Fibroblast of skin of right biceps (primary cell): ENCODE measurements around the gene ABCA8.
"Not testable (repeated sequence)": the region's sequence is repeated elsewhere in the genome, so short reads cannot be mapped to it uniquely, and the experiment has no call there.

Experiments used
- DNase-seq: peaks from one replicate; pipeline ENCODE4 v3.0.0-alpha.2; 2013

Gene ABCA8

DNA sequence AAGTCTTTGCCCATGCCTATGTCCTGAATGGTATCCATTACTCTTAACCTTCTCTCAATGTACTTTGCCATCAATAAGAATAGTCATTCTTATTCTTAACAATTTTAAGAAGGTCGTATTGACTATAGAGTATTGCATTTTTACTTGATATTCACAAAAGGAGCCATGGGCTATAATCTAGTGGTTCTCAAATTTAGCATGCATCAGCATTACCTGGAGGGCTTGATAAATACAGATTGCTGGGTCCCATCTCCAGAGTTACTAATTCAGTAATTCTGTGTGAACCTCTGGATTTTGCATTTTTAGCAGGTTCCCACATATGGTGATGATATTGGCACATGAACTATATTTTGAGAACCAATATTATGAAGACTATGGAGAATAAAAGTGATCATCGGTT is 89.6 kb downstream of the ABCA8 start:
- DNase-seq = no peak

DNA sequence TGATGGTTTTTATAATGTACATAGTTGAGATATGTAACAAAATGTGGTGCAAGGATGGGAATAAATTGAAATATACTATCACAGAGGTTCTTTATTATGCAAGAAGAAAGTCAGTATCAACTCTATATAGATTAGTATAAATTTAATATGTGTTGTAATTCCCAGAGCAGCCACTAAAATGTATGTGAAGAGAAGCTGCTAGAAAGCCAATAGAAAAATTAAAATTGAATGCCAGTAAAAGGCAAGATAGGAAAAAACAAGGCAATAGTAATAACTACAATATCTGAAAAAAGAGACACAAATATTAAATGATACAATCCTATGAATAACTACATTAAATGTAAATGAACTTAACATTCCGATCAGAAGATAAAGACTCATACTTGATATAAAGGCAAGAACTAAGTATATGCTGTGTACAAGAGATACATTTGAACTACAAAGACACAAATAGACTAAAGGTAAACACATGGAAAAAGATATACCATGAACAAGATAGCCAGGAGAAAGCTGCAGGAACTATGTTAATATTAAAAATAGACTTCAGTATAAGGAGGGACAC is 92.0 kb downstream of the ABCA8 start:
- no peak for DNase-seq

DNA sequence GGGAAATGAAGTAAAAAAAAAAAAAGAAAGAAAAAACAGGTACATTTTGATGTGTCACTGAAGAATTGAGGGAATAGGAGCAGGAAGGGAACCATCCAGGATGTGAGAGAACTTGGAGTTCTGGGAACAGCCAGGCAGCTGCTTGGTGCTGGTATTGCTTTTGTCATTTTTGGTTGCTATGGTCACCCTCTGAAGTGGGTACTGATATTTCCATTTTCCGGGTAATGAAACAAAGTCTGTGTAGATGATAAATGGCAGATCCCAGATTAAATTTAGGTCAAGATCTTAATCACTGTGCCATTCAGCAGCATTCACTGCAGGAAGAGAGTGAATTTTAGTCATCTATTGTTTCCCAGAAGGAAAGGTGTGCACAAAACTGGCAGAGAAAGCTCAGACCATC is 93.6 kb downstream of the ABCA8 start:
- DNase-seq = no peak

GRCh38 chr17:68860941-68861340 is 94.3 kb downstream of the ABCA8 start:
- no peak for DNase-seq

GRCh38 chr17:68854452-68854851 is 100.7 kb downstream of the ABCA8 start:
- no peak for DNase-seq

- no peak for DNase-seq
Measured at GRCh38 chr17:68853439-68853838, 101.8 kb downstream of the ABCA8 start.

GRCh38 chr17:68853036-68853435 is 102.2 kb downstream of the ABCA8 start:
- DNase-seq = no peak

- no peak for DNase-seq
Measured at GRCh38 chr17:68851890-68852289, 103.3 kb downstream of the ABCA8 start.

DNA sequence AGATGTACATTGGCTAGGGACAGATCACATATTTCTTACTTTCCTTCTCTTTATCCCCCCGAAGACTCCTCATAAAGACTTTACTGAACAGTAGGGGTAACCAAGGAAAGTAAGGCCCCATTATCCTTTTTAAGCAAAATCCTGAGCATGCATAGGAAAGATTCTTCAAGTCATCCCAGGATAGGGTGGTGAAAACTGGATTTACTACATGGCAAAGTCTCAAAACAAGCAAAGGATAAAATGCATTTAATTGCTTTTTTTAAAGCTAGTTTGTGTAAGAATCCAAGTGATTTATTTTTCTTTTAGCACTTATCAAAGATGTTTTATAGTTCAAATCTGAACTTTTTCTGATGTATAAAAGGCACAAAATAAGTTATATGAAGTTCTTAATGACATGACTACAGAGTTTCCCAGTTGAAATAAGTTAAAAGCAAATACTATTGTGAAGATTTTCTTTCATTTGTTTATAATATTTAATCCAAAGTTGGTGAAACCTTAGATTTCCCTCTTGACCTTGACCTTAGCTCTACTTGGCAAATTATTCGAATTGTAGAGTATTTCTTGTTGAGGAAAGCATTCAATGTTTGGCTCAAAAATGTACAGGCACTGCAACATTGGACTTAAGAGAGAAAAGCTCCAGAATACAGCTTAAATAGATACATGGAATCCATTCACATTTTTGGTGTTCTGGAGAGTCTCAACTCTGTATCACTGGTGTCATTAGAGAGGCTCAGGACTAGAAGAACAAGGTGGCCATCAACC is 104.3 kb downstream of the ABCA8 start:
- DNase-seq = no peak

GRCh38 chr17:68849673-68850610 is 105.2 kb downstream of the ABCA8 start:
- DNase-seq = no peak

DNA sequence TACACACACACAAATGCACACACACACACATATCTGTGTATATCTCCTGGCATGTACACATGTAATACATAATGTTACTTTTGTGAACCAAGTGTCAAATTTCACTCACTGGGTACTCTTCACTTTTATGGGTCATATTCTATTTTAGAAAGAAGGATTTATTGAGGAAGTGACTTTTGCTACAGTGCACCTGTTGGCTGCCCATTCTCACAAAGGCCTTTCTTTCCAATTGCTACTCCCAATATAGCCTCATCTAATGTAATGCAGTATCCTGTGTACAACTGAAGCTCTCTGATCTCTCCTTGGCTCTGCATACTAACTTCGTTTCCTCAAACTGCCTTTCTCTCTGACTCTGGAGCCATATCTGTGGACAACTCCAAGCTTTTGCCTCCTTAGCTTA is 107.5 kb downstream of the ABCA8 start:
- no peak for DNase-seq

- no peak for DNase-seq
Measured at GRCh38 chr17:68843522-68843921, 111.7 kb downstream of the ABCA8 start.

DNA sequence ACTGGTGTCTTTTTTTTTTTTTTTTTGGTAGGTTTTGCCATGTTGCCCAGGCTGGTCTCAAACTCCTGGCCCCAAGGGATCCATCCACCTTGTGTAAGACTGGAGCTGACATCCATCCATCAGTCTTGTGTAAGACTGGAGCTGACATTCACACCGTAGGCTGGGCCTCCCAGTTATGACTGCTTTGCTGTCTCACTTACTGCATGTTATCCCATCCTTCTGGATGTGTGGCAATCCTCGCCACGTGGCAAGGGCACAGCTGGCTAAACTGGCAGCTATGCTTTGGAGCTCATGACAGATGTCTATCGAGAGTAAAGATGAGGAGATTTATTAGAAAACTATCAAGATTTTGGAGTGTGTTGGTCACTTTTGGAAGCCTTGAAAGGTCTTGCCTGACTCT is 115.1 kb downstream of the ABCA8 start:
- no peak for DNase-seq

GRCh38 chr17:68835071-68835470 is 120.1 kb downstream of the ABCA8 start:
- no peak for DNase-seq

DNA sequence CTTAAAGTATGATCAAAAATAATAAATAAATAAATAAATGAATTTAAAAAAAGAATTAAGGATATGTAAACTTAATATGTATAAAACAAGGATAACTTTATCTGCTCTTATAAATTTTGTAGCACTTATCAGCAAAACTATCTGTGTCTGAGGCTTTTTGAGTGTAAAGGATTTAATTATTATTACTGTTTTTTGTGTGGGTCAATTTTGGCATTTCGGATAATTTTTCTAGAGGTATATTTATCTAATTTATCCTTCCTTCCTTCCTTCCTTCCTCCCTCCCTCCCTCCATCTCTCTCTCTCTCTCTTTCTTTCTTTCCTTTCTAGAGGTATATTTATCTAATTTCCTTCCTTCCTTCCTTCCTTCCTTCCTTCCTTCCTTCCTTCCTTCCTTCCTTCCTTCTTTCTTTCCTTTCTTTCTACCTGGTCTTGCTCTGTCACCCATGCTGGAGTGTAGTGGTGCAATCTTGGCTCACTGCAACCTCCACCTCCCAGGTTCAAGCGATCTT is 120.8 kb downstream of the ABCA8 start:
- no peak for DNase-seq

DNA sequence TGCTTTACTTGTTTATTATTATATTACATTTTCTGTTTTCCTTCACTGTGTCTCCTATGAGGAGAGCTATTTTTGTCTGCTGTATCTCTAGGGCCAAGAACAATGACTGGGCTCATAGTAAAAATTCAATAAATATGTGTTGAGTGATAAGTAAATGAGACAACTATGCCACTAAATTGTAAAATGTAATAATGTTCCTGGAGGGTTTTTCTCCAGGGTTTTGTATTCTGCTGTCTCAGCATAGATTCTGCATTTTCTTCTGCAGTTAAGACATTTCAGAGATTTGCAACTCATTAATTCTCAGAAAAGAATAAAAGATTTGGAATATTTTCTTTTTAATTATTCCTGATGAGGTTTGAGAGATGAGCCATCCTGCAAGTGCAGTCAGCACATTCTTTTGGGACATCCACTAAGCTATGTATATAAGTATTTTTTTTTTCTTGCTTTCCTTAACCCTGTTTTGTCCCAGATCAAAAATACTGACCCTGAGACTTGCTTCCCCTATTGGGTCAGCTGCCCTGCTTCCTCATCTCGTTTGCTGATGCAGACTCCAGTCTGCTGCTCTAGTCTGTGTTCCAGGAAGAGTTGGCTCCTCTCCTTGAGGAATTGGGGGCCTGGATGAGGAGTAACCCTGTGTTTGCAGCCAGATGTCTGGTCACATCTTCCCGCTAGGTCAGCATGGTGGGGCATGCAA is 122.9 kb downstream of the ABCA8 start:
- DNase-seq = no peak

GRCh38 chr17:68831170-68831569 is 124.0 kb downstream of the ABCA8 start:
- DNase-seq = no peak

- DNase-seq = no peak
Measured at GRCh38 chr17:68830313-68830712, 124.9 kb downstream of the ABCA8 start.

DNA sequence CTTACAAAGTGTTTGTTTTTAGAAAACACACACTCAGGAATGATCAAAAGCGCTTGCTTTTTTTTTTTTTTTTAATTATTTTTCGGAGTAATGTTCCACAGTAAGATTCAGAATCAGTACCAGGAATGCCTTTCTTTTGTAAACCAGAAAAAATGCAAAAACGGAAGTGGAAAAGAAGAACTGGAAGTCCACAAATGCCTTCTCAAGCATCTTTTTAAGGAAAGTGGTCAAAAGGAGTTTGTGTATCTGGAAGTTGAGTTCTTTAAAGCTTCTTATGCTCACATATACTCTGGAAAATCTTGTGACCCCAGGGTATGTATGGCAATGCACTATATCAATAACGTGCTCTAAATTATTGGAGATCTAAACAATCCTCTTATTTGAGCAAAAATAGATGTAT is 126.0 kb downstream of the ABCA8 start:
- DNase-seq = no peak

GRCh38 chr17:68824707-68825106 is 130.5 kb downstream of the ABCA8 start:
- DNase-seq = no peak

DNA sequence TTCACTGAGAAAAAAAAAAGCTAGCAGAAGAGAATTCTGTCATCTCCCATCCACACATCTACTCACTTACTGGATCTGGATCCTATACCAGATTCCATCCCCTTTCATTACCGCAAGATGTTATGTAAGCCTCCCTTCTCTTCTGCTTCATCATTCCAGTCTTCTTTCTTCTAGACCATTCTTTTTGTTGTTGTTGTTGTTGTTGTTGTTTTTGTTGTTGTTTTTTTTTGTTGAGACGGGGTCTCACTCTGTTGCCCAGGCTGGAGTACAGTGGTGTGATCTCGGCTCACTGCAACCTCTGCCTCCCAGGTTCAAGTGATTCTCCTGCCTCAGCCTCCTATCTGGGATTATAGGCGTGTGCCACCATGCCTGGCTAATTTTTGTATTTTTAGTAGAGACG is 131.0 kb downstream of the ABCA8 start:
- DNase-seq = not testable (repeated sequence)

DNA sequence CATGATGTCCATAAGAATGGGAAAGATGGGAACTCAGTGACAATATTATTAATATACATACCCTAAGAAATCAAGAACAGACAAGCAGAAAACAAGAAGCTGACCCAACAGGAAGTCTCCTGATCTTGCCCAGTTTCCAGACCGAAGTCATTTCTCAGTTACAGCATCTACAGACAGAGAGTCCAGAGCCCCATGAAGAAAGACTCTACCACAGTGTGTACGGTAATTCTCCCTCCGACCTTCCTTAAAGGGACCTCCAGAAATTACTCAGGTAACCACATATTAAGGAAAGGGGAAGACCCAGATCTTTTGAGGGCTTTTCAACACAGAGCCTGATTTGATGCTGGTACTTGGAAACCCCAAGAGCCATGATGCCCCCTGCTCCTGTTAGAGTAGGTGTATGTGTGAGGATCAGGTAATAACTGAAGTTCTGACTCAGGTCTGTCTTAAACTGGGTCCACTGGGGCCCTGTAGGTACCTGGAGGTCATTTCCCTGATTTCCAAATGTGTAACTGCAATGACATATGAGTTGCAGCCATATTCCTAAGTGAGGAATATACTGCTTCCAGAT is 132.4 kb downstream of the ABCA8 start:
- DNase-seq = no peak
